NCI-H1092 treated with DMSO at 0.1 percent for 48 hours (cell line): ENCODE measurements around the gene SAMD4A.
"Not testable (repeated sequence)": the region's sequence is repeated elsewhere in the genome, so short reads cannot be mapped to it uniquely, and the experiment has no call there.

Experiments used
- DNase-seq: peaks from one replicate; lab custom pipeline; 2025; lab: John Stamatoyannopoulos, UW

SAMD4A gene

GRCh38 chr14:54597795-54598443, 31.0 kb downstream of the SAMD4A start:
- DNase-seq = no peak

DNA sequence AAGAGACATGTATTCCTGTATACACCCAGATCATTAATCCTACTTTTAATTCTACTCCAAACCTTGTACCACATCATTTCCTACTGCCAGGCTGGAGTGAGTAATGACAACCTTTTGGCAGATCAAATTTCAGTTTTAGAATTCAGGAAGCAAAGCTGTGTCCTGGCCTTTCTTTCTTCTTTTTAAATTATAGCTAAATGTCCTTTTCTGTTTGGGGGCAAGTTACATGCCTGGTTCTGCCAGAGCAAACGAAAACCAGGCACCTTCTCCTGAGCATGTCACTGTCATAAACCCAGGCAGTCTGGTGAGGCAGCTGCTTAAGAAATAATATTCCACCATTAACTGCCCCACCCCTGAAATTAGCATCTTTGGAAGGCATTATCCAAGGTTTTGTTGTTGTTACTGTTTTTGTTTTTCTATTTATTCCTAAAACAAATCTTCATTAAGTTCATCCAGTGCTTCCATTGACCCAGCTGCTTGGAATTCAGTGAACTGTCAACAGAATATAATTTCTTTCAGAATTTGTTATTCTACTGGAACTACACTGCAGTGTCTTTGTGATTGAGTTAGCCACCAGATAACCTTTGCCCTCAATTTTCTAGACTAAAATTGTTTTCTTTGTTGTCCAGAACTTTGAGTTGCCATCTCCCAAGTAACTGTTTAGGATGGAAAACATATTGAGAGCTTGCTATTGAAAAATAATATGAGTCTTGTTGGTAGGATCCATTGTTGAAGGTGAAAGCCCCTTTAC, 33.2 kb downstream of the SAMD4A start:
- DNase-seq = no peak

DNA sequence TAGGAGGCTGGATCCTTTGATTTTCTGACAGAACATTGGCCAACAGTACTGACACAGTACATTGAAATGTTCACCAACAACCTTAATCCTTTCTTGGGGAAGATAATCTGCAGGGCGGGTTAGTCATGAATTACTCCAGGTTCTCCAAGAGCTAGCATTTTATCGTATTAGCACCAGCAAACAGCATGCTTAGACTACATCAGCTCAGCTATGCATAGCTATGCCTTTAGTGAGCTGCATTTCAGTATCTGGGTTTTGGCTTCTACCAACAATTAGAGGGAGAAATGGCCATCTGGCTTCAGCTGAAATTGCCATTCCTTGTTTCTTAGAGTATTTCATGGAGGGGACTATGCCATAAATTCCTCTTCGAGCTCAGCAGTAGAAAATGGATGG, 33.8 kb downstream of the SAMD4A start:
- no peak for DNase-seq

DNA sequence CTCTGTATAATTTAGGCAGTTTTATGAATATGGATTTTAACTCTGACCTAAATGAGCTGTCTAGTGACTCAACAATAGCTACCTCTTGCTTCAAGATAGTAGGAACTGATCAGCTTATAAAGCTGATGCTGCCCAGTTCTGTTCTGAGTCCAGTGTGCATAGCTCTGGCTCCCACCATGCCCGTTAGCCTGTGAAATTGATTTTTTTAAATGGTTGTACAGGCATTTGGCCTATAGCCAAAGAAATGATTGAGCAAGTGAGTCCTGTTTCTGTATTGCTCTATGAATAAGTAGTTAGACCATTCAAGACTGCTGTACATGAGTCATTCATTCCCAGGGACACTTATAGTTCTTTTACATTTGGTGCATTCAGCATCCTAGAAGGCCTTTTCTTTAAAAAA, 36.4 kb downstream of the SAMD4A start:
- DNase-seq = no peak

DNA sequence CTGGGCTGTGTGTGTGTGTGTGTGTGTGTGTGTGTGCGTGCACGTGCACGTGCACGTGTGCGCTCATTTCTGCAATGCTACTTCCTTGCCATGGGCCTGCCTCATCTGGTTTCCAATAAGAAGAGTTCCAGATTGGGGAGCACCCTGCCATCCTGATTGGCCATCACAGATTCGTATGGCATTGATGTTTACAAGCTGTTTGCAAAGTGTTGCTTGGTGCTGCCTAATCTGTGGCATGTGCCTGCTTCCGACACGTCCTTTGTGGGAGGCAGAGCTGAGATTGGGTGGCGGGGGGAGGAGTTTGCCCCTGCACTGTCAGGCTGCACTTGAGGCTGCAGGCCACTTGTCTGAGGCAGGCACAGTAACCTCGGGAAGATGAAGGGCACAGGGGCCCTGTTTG, 39.2 kb downstream of the SAMD4A start:
- no peak for DNase-seq

DNA sequence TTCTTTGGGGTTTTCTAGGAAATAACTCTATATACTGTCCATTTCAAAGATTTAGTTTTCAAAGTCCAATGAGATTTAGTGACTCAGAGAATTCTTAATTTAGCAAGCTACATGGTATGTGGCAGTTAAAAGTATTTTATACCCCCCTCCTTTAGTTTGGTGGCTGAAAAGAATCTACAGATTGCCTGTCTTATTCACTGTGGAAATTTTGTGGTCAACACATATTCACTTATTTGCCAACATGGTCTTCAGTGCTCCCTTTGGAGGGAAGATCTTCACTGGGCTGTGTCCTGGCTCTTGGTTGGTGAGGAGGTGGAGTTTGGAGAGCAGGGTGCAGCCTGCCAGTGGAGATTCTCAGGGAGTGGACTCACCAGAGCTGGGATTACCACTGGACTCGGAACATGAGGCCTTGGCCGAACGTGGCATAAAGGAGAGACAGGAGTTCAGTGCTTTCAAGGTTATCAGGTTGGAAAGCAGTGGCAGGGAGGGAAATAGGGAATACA, 39.8 kb downstream of the SAMD4A start:
- DNase-seq = no peak

DNA sequence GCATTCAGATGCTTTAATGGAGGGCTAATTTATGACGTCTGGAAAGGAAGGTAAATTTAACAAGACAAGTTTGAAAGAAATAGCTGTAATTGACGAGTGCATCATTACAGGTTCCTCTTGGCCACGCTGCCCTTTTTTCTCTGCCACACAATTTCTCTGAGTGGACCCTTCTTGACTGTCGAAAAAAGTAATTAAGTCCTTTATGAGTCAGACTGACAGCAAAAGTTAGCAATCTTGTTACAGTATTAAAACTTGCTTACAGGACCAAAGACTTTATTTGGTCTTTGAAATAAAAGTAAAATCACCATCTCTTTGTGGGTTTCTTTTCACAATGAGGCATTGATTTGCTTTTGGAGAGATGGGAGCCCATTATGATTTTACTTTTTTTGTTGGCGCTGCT, 42.6 kb downstream of the SAMD4A start:
- DNase-seq = no peak

- no peak for DNase-seq
Measured at GRCh38 chr14:54610051-54610977, 43.4 kb downstream of the SAMD4A start.

DNA sequence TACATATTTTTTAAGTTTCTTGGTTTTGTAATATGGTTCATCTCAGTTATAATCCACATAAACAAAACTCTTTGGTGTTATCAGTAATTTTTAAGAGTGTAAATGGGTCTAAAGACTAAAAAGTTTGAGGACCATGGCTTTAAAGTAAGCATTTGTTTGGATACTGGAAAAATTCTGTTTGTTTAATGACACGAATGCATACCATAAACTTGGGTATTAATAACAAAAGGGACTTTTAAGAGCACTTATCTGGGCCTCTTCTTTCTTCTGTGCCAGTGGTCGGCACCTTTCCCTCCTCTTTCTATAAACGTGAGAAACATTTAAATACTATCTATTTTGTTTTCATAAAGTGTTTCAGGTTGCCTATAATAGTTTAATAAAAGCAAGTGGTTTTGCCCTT, 47.4 kb downstream of the SAMD4A start:
- DNase-seq = no peak

DNA sequence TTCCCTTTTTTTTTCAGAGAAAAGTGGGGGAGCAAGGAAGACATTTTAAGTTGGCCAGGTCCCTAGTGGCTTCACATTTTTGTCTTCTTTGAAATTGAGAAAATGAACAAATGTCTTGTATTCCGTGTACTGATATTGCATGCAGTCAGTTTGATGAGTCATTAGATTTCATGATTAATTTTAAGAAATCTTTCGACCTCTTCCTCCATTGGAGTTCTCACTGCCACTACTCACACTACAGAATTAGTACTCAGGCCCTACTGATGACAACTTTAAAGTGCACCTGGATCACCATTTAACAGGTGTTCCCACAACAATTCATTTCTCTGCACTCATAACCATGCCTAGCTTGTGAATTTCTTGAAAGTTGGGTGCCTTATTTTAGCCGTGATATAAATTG, 50.5 kb downstream of the SAMD4A start:
- DNase-seq = no peak

- no peak for DNase-seq
Measured at GRCh38 chr14:54621686-54622085, 54.8 kb downstream of the SAMD4A start.

DNA sequence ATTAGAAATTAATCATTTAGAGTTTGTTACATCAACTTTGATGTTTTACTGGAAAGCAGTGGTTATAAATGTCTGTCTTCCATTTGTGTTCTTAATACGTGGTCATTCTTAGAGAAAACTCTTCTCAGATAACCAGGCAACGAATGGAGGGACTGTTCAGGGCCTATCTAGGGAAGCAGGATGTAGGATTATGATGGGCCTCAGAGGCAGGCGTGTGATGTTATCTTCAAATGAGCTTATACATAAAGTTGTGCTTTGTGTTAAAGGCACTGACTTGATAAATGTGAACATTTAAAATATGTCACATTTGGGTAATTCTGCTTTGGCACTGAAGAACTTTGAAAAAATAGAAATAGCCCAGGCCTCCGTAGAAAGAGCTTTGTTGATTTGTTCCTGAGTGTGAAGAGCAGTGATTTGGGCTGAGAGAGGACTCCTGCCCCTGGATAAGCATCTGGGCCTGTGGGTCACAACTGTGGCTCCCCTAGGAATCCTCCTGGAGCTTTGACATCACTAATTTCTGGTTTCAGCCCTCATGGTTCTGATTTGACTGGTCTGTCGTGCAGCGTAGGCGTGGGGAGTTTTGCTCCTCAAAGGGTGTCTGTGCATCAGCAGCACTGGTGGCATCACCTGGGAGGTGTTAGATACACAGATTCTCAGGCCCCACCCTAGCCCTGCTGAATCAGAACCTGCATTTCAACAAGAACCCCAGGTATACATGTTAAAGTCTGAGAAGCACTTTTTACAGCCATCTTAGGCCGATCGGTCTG, 55.4 kb downstream of the SAMD4A start:
- DNase-seq = no peak

GRCh38 chr14:54623279-54624004, 56.5 kb downstream of the SAMD4A start:
- no peak for DNase-seq

DNA sequence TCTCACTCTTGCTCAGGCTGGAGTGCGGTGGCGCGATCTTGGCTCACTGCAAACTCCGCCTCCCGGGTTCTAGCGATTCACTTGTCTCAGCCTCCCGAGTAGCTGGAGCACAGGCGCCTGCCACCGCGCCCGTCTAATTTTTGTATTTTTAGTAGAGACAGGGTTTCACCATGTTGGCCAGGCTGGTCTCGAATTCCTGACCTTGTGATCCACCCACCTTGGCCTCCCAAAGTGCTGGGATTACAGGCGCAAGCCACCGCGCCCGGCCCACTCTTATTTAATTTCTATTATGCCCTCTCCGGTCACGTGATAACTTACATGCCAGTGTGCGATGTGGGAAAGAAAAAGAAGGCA, 57.1 kb downstream of the SAMD4A start:
- not testable (repeated sequence) for DNase-seq

DNA sequence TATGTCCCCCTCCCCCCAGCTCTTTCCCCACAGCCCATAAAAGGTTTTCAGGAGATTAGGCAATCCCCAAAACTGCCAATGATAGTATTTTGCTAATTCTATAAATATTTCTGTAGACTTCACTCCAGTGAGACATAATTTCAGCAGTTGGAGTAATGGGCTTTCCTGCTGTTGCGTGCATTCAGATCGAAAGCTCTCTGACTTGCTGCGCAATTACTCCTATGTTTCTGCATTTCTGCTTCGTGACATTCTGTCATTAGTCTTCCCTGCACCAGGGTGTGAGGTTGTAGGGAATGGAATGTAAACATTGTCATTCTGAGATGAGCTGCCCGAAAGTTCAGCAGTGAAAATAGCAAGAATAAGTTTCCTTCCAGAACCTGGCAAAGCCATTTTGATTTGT, 58.2 kb downstream of the SAMD4A start:
- no peak for DNase-seq

DNA sequence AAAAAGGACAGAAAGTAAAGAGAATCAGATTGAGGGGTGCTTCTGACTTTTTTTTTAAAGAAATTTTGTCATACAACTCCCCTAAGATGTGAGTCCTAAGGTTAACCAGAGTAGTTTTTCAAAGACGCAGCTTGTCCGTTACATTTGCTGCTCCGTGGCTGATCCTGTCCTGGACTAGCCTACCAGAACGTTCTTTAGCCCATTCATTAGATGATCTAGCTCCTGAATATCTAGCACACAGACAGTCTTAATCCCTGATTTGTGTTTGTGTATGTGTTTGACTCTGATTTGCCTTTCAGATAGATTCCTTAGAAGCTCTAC, 60.3 kb downstream of the SAMD4A start:
- no peak for DNase-seq

DNA sequence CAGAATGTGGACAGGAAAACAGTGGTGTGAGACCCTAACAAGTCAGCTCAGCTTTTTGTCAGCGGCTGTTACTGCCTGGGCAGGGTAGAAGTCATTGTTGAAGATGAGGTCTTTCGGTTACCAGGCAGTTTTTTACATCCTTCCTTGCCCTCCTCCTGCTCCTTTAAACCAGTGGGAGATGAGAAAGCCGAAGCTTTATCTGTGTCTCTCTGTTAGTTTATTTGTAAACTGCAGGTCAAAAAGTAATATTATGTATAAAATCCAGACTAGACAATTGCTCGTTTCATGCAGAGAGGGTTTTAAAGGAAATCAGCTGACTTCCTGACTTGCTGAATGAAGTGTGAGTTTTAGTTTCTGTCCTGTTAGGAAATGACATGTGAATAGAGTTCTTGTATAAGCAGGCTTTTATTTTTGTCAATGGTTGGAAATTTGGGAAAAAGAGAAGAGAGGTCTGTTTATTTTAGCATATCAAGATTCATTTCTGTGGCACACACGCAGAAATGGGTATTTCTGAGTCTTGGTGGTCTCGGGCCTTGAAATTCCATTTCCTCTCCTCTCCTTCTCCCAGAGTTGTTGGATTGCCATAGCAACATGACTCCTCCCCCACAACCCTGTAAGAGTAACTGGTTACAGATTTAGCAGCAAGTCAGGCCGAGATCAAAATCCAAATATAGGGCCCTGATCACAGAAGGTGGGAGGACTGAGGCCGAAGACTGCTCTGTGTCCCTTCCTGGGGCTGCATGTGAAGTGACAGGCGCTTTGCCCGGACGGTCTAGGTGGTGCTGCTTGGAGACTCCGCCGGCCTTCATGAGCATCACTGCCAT, 60.8 kb downstream of the SAMD4A start:
- no peak for DNase-seq

DNA sequence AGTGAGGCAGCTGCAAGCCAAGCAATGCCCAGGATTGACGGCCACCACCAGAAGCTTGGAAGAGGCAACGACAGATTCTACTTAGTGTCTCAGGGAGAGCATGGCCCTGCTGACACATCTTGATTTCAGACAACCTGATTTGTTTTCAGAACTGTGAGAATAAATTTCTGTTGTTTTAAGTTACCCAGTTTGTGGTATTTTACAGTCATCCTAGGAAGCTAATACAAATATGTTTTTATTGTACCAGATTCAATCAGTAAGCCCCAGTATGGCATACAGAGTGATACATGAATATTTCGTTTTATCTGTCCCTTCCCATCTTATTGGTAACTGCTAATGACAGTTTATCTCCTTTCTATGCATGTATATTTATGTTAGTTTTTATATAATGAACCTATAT, 62.3 kb downstream of the SAMD4A start:
- no peak for DNase-seq

- no peak for DNase-seq
Measured at GRCh38 chr14:54629635-54630360, 62.9 kb downstream of the SAMD4A start.

DNA sequence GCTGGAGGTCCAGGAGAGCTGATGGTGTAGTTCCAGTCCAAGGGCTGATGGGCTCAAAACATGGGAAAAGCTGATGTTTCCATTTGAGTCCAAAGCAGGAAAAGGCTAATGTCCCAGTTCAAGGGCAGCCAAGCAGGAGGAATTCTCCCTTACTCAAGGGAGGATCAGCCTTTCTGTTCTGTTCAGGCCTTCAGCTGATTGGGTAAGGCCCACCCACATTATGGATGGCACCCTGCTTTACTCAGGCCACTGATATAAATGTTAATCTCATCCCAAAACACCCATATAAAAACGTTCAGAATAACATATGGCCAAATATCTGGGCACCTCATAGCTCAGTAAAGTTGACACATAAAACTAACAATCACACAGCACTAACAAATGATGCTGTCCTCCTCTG, 64.1 kb downstream of the SAMD4A start:
- DNase-seq = no peak
